ENCODE measurements around the gene INS. TPM values are rescaled to one million over a fixed set of nuclear protein-coding genes. Genes with fewer than 3 reads are reported as not detected.
"Not testable (repeated sequence)": the region's sequence is repeated elsewhere in the genome, so short reads cannot be mapped to it uniquely, and the experiment has no call there.

INS gene
- polyA plus RNA-seq, 3 donors = not detected

- no peak for DNase-seq
Observed at GRCh38 chr11:2133241-2134021, 27.6 kb downstream of the INS start.

DNA sequence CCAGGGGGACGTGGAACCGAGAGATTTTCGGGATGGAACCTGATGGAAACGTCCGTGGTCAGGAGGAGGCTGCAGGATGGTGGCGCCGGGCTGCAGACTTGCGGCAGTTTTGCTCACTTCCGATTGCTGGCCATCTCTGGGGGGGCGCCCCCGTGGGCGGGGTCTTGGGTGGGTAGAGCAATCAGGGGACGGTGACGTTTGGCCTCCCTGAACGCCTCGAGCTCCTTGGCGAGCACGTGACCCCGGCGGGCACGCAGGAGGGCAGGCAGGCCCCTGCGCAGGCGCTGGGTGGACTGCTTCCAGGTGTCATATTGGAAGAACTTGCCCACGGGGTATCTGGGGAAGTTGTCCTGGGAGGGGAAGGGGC, 28.2 kb downstream of the INS start:
- DNase-seq = no peak

DNA sequence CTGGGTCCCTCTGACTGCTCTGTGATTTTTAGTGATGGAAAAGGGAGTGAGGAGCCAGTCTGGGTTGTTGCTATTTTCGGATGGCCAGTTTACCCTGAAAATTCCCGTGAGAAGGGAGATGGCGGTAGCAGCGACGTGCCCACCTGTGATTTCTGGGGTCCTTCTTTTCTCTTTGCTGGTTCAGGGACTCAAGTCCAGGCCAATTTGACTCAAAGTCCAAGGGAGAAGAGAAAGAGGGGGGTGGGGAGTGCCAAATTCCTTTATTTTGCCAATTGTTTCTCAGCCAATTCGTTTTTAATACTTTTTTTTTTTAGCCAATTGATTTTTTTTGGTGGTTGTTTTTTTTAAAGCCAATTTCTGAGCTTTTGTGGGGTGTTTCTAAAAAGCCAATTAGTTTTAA, 28.8 kb downstream of the INS start:
- DNase-seq = no peak

DNA sequence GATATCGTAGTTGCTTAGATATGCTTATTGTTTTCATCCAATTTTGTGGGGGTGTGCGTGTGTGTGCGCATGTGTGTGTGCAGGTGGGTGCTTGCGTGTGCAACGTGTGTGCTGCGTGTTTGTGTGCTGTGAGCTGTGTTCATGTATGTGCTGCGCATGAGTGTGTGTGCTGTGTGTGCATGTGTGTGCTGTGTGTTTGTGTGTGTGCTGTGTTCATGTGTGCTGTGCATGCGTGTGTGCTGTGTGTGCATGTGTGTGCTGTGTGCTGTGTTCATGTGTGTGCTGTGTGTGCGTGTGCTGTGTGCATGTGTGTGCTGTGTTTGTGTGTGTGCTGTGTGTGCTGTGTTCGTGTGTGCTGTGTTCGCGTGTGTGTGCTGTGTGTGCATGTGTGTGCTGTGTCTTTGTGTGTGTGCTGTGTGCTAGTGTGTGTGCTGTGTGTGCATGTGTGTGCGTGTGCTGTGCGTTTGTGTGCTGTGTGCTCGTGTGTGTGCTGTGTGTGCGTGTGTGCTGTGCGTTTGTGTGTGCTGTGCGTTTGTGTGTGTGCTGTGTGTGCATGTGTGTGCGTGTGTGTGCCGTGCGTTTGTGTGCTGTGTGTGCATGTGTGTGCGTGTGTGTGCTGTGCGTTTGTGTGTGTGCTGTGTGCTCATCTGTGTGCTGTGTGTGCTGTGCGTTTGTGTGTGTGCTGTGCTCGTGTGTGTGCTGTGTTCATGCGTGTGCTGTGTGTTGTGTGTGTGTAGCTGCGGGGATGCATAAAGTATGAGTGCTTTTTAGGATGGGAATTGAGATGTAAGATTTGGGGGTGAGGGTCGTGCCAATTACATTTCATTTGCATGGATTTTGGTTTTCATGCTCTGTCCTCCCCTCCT, 29.4 kb downstream of the INS start:
- DNase-seq = no peak

- DNase-seq = no peak
Observed at GRCh38 chr11:2130881-2131352, 30.1 kb downstream of the INS start.

GRCh38 chr11:2129699-2130366, 31.2 kb downstream of the INS start:
- DNase-seq = no peak

- no peak for DNase-seq
Observed at GRCh38 chr11:2129308-2129698, 31.7 kb downstream of the INS start.

- no peak for DNase-seq
Observed at GRCh38 chr11:2128511-2129307, 32.3 kb downstream of the INS start.

DNA sequence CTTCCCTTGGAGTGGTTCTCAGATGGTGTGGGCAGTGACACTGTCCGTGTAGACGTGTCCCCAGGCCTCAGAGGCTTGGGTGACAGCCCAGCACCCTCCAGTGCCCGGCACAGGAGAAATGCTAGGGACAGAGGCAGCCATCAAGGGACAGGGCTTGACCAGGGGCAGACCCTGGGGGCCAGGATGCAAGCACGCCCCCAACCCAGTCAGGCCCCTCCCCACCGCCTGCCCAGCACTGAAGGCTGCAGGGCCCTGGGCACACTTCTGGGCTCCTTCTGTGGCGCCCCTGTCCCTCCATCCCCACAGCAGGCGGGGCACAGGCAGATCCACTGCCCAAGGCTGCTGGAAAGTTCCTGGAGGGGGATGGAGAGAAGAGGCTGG, 32.9 kb downstream of the INS start:
- no peak for DNase-seq

GRCh38 chr11:2127482-2128129, 33.4 kb downstream of the INS start:
- no peak for DNase-seq

GRCh38 chr11:2126520-2127085, 34.4 kb downstream of the INS start:
- DNase-seq = no peak

GRCh38 chr11:2124736-2125484, 36.1 kb downstream of the INS start:
- DNase-seq = not testable (repeated sequence)

DNA sequence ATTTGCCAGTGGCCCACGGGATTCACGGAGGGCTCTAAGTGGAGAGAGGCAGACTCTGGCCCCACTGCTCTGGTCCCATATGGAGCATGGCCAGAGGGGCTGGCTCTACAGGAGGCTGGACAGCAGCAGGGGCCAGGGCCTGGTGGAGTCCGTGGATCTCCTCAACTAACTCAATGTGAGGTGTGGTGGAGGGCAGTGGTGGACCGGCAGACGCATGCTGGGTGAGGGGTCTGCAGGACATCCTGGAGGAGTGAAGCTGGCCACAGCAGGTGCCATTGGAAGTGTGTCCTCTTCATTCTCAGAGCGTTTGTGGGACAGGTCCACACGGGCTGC, 37.4 kb downstream of the INS start:
- DNase-seq = no peak

GRCh38 chr11:2122907-2123627, 37.9 kb downstream of the INS start:
- no peak for DNase-seq

GRCh38 chr11:2122222-2122906, 38.6 kb downstream of the INS start:
- no peak for DNase-seq

DNA sequence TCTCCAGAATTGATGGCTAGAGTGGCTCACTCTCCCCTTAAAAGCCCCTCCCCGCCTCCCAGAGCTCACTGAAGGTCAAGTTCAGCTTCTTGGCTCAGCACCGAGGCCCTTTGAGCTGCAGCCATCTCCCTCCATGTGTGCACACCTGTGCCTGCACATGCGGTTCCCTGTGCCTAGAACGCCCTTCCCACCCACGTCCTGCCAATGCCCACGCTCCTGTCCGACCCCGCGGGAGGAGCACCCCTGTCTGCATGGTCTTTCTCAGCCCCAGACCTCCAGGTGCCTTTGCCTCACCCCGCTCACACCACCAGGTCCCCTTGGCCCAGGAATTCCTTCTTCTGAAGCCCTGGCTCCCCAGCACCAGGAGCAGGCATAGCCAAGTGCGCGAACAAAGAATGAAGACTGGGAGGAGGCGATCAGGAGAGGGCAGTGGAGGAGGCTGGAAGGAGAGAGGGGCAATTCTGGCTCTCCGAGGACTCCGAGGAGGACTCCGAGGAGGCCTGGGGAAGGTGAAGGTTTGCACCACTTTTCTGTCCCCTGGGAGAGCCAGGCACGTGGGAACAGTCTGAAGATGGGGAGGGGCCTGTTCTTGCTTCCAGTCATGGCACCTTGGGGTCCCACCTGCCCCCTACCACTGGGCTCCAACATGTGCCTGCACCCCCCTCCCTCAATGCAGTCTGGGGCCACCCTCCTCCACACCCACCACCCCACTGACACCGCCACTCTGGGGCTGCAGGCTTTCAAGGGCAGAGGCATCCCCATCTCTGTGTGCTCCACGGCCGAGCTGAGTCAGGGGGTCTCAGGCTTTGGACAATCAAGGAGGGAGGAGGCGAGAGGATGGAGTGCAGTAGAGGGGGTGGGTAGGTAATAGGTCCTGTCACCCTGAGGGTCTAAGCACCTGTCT, 39.5 kb downstream of the INS start:
- DNase-seq = no peak

- DNase-seq = no peak
Observed at GRCh38 chr11:2120359-2121100, 40.5 kb downstream of the INS start.
